Activated T-cell treated with anti-CD3 and anti-CD28 coated beads, Interleukin-2, amount 50 U/mL, for 1 hour (primary cell): ENCODE data around the gene FRMPD2.
"Not testable (repeated sequence)": the region's sequence is repeated elsewhere in the genome, so short reads cannot be mapped to it uniquely, and the experiment has no call there.

Source experiments
- DNase-seq: peaks from one replicate; pipeline ENCODE4 v3.0.0-alpha.2; 2020

Gene FRMPD2

GRCh38 chr10:48289501-48290238 lies 15.2 kb upstream of the FRMPD2 start:
- peak; percentile 51 for DNase-seq

GRCh38 chr10:48288661-48289060 lies 14.2 kb upstream of the FRMPD2 start:
- DNase-seq, result no peak

GRCh38 chr10:48287417-48288391 lies 13.2 kb upstream of the FRMPD2 start:
- no peak for DNase-seq

GRCh38 chr10:48286356-48286755 lies 11.9 kb upstream of the FRMPD2 start:
- no peak for DNase-seq

- DNase-seq, result no peak
These were observed 11.2 kb upstream of the FRMPD2 start for GRCh38 chr10:48285710-48286109.

GRCh38 chr10:48284811-48285210 lies 10.3 kb upstream of the FRMPD2 start:
- no peak for DNase-seq

- no peak for DNase-seq
These were observed 9.6 kb upstream of the FRMPD2 start for GRCh38 chr10:48284002-48284546.

GRCh38 chr10:48282829-48283228 lies 8.3 kb upstream of the FRMPD2 start:
- no peak for DNase-seq

GRCh38 chr10:48281697-48282096 lies 7.2 kb upstream of the FRMPD2 start:
- DNase-seq, result not testable (repeated sequence)

- no peak for DNase-seq
These were observed 4.7 kb upstream of the FRMPD2 start for GRCh38 chr10:48279081-48279751.

- no peak for DNase-seq
These were observed 2.6 kb upstream of the FRMPD2 start for GRCh38 chr10:48277093-48277492.

GRCh38 chr10:48273741-48274140 lies 755 bp downstream of the FRMPD2 start:
- DNase-seq, result no peak

GRCh38 chr10:48272682-48273081 lies 1.8 kb downstream of the FRMPD2 start:
- DNase-seq, result no peak

GRCh38 chr10:48271047-48271730 lies 3.3 kb downstream of the FRMPD2 start:
- no peak for DNase-seq

GRCh38 chr10:48266528-48266927 lies 8.0 kb downstream of the FRMPD2 start:
- DNase-seq, result no peak

GRCh38 chr10:48258105-48258504 lies 16.4 kb downstream of the FRMPD2 start:
- DNase-seq, result no peak

- no peak for DNase-seq
These were observed 17.0 kb downstream of the FRMPD2 start for GRCh38 chr10:48257407-48257961.

- DNase-seq, result no peak
These were observed 18.8 kb downstream of the FRMPD2 start for GRCh38 chr10:48255722-48256121.

GRCh38 chr10:48254750-48255512 lies 19.6 kb downstream of the FRMPD2 start:
- no peak for DNase-seq

GRCh38 chr10:48253970-48254657 lies 20.4 kb downstream of the FRMPD2 start:
- no peak for DNase-seq

- DNase-seq, result no peak
These were observed 22.2 kb downstream of the FRMPD2 start for GRCh38 chr10:48252354-48252650.
